HPDE6-E6E7 (cell line): ENCODE data around the gene RBM44.
"Not testable (repeated sequence)": the region's sequence is repeated elsewhere in the genome, so short reads cannot be mapped to it uniquely, and the experiment has no call there.

ENCODE experiments used
- DNase-seq: peaks from one replicate; pipeline ENCODE4 v3.0.0; 2011; ENCODE audit warnings: missing footprints; ENCODE audit errors: extremely low spot score

Gene RBM44, protein sequence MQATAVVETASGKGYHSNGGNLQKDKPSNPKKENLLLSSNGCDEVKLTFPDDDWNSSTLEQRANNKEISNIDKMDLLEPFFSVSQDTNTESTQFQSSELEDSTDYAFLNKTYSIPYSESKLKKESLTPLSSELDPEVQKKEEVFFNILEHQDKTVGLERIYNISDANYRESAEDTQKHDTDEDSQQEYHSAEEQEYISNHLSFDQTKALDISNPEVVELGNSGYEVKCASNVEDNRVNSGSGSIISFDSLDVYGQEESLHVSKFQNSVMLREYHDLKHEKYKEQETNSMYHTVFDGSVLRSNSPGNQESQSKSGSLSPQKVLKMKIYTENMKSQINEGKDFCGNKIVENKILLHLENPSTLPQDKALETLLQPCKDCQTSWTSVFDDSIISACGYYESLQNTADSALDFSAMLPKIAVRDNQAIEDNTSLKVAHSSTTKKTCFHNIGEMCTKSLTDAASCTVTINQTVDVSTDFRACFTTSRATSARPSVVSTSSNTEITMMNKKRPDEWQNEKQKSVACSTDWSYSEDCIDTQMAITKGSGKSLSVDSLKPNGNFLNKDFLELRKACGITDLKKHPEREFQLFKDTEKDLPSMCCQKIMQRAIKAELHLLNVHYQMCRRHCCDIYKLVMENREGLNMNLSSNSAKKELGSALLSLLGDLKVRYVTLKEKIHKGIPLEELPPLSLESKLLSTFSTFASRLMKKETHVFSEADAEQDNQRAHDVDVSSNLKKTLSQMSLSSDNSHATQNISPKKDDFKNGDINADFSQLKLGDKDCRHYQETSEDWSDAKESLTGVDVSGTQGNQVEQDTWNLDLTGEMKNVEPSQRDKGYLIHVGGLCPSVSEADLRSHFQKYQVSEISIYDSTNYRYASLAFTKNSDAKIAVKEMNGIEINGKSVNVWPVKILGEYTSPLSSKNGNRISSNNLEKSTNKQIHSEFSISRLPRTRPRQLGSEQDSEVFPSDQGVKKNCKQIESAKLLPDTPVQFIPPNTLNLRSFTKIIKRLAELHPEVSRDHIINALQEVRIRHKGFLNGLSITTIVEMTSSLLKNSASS

GRCh38 chr2:237798236-237799059, at the start of gene RBM44:
RBM44 (plus strand) TSS chr2:237798779; CDS start chr2:237813610, 14,831 bp downstream.
- no peak for DNase-seq

- no peak for DNase-seq
These were observed 49.6 kb upstream of the RBM44 start for GRCh38 chr2:237749002-237749401.

DNA sequence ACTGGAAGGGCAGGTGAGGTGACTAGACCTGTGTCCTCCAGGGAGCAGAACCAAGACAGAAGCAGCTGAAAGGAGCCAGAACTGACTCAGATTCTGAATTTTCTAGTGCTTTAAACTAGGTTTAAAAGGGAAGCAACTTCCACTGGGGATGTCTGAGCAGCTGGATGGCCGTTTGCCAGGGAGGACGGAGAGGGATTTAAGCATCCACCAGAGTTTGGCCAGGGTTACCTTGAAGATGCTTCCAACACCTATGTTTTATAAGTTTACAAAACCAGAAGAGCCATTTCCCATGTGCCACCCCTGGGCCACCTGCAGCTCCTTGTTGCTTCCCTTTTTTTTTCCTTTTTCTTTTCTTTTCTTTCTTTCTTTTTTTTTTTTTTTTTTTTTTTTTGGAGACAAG, 48.6 kb upstream of the RBM44 start:
- DNase-seq = no peak

- not testable (repeated sequence) for DNase-seq
These were observed 48.1 kb upstream of the RBM44 start for GRCh38 chr2:237750441-237750840.

GRCh38 chr2:237752761-237753165, 45.8 kb upstream of the RBM44 start:
- no peak for DNase-seq

DNA sequence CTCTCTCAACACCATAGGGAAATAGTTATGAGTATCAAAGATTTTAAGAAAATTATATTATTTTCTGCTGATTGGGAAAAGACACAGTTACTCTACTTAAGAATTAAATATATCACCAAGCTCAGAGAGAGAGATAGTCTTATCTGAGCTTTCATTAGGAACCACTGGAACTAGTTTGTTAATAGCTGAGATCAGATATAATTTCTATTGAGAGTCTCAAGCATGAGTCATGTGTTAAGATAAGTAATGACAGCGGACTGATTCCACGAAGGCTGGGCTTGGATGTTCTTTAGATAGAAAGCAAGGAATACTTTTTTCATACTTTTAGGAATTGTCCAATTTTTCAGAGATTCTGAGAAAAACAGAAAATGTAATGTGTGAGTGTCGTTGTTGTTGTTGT, 44.4 kb upstream of the RBM44 start:
- no peak for DNase-seq

DNA sequence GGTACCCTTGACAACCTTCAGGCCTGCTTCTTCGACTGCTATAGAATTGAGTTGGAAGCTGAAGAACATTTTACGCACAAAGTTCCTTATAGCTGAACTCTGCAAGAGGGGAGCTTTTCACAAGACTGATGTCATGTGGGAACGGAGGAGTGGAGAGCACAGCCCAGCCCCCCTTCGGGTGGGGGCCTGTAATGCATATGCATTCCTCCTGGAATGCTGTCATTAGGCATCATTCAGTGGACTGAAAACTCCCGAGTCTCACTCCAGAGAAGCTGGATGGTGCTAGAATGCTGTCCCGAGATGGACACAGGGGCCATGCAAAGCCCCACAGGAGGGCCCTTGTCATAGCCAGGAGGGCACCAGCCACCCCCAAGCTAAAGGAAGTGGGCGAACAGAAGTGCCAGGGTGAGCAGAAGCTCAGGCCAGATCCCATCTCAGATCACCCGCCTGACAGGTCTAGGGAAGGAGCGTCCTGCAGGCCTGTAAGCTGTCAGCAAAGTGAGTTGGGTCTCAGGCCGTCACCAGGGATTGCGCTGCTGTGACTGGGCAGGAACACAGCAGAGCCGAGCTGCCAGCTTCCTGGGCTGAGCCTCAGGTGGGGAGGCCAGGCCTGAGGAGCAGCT, 43.8 kb upstream of the RBM44 start:
- DNase-seq = no peak

DNA sequence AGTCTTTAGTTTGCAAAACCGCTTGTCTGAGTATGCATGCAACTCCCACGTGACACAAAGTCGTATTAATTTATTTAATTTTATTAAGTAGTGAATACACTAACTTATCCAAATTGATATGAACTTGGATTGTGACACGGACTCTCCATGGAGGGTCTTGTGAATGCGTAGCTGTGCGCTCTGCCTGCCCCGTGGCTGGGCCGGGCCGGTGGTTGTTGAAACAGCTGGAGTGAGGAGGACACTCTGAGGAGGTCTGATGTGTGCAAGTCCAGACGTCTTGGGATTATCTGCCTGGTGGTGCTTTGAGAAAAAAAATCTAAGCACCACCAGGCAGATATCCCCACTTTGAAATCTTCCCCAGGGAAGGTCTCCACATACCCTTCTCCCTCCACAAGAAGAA, 41.0 kb upstream of the RBM44 start:
- no peak for DNase-seq

DNA sequence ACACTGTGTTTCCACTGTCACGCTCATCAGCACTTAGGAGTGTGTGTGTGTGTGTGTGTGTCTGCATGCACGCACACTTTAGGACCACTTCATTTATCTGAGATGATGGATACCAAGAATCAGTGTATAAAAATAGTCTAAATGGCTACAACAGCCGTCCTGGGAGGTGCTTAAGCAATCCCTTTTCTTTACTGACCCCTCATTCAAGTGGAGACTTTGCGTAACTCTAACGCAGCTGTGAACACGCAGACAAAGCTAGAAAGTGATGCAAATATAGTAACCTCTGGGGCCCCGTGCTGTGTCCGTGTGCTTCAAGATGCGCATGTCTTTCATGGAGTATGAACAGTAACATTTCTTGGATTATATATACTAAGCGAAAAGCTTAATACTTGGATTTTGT, 40.4 kb upstream of the RBM44 start:
- no peak for DNase-seq

- DNase-seq = no peak
These were observed 39.4 kb upstream of the RBM44 start for GRCh38 chr2:237759176-237759575.

GRCh38 chr2:237760506-237761502, 37.8 kb upstream of the RBM44 start:
- DNase-seq = no peak

GRCh38 chr2:237762291-237763182, 36.0 kb upstream of the RBM44 start:
- not testable (repeated sequence) for DNase-seq

- no peak for DNase-seq
These were observed 34.8 kb upstream of the RBM44 start for GRCh38 chr2:237763812-237764211.

- not testable (repeated sequence) for DNase-seq
These were observed 33.5 kb upstream of the RBM44 start for GRCh38 chr2:237765122-237765521.

- DNase-seq = no peak
These were observed 32.7 kb upstream of the RBM44 start for GRCh38 chr2:237765875-237766274.

DNA sequence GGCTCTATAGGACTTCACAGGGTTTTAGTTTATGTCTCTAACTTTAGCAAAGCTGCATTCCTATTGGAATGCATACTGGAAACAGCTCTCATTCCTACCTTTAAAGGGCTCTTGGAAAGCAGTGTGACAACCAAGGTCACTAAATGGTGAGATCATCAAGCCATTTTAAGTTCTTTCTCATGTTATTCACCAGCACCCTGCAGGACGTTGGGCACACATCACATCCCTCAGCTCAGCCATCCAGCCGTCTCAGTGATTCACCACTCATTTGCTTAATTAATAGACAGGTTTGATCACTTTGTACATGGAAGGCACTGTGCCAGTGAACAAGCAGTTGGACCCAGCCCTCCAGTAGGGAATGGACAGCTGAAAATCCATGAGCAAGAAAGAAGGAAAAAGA, 32.2 kb upstream of the RBM44 start:
- DNase-seq = no peak

DNA sequence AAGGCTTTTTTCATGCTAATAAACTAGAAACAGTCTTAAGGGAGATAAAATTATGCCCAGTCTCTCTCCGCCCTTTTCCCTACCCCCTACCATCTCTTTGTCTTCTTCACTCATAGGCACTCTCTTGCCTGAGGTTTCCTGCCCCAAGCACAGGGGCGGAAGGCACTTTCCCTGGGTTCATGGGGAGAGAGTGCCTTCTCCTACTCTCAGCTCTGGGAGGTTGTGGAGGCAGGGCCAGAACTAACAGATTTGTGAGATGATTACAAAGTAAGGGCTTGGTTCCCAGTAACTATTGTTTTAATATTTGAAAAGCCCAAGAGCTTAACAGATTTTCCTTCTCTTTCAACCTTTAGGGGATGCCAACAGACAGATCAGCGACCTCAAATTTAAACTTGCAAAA, 26.1 kb upstream of the RBM44 start:
- DNase-seq = no peak

DNA sequence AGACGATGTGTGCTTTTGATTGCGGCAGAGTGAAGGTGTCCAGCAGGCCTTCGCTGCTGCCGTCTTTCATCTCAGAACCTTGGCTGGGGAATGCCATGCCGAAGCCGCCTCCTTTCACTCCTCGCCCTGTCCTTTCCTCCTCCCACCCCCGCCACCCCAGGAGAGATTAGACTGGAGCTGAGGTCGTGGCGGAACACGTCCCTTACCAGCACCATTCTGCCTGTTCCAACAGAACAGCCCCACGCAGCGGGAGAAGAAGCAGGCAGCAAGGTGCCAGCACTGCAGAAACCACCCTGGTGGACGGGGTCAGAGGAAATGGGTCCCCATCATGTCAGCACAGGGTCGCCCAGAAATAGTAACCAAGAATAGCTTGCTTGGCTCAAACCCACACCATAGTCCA, 24.8 kb upstream of the RBM44 start:
- no peak for DNase-seq
